Activated CD4-positive, alpha-beta memory T cell treated with anti-CD3 and anti-CD28 coated beads for 36 hours (primary cell): Measurements from ENCODE around the gene HPRT1. TPM values are rescaled to one million over a fixed set of nuclear protein-coding genes. Genes with fewer than 3 reads are reported as not detected.

Experiments used
- CTCF ChIA-PET: fragments of 350-600 bp; sonication (Branson Sonifier 250); formaldehyde crosslinking; loops from one replicate; lab custom pipeline; 2021; ENCODE audit warnings: antibody characterized with exemption, inconsistent platforms; lab: Charles Lee
- POLR2A ChIA-PET: fragments of 350-600 bp; sonication (Branson Sonifier 250); formaldehyde crosslinking; loops from one replicate; lab custom pipeline; 2021; ENCODE audit warnings: antibody characterized with exemption; lab: Charles Lee
- DNase-seq: peaks from one replicate; pipeline ENCODE4 v3.0.0-alpha.2; 2020
- H3K27ac Mint-ChIP-seq: one replicate; pipeline ENCODE4 v1.8.0; 2021; ENCODE audit warnings: mixed read lengths
- H3K27me3 Mint-ChIP-seq: one replicate; pipeline ENCODE4 v1.8.0; 2021; ENCODE audit warnings: mixed read lengths
- H3K36me3 Mint-ChIP-seq: one replicate; pipeline ENCODE4 v1.8.0; 2021; ENCODE audit warnings: mixed read lengths
- H3K4me1 Mint-ChIP-seq: one replicate; pipeline ENCODE4 v1.8.0; 2021; ENCODE audit warnings: low read depth, mixed read lengths
- H3K4me3 Mint-ChIP-seq: one replicate; pipeline ENCODE4 v1.8.0; 2021; ENCODE audit warnings: mild to moderate bottlenecking, mixed read lengths
- H3K9me3 Mint-ChIP-seq: one replicate; pipeline ENCODE4 v1.8.0; 2021; ENCODE audit warnings: mixed read lengths
- intact Hi-C: fragments of 100-400 bp; cut with micrococcal nuclease; formaldehyde crosslinking; loops from one replicate; pipeline ENCODE4 v1.15.1; 2023
- total RNA-seq, 2 experiments: library from RNA; stranded (reverse); gene quantifications; one replicate each; pipeline ENCODE4 v1.2.3, GENCODE V29; 2021

Gene HPRT1, protein sequence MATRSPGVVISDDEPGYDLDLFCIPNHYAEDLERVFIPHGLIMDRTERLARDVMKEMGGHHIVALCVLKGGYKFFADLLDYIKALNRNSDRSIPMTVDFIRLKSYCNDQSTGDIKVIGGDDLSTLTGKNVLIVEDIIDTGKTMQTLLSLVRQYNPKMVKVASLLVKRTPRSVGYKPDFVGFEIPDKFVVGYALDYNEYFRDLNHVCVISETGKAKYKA
- 100 to 1,000 TPM; 104 to 109 TPM for total RNA-seq

DNA sequence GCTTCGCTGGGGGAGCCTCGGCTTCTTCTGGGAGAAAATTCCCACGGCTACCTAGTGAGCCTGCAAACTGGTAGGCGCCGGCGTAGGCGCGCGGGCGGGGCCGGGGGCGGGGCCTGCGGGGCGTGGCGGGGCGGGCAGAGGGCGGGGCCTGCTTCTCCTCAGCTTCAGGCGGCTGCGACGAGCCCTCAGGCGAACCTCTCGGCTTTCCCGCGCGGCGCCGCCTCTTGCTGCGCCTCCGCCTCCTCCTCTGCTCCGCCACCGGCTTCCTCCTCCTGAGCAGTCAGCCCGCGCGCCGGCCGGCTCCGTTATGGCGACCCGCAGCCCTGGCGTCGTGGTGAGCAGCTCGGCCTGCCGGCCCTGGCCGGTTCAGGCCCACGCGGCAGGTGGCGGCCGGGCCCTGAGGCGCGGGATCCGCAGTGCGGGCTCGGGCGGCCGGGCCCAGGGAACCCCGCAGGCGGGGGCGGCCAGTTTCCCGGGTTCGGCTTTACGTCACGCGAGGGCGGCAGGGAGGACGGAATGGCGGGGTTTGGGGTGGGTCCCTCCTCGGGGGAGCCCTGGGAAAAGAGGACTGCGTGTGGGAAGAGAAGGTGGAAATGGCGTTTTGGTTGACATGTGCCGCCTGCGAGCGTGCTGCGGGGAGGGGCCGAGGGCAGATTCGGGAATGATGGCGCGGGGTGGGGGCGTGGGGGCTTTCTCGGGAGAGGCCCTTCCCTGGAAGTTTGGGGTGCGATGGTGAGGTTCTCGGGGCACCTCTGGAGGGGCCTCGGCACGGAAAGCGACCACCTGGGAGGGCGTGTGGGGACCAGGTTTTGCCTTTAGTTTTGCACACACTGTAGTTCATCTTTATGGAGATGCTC, at the start of gene HPRT1:
Gene HPRT1, plus strand, starts transcription at position 161 of the 857 bp plus-strand sequence. Its CDS starts 147 bp downstream, at position 308.
- peak within 1 kb of the TSS; percentile 76 for H3K27ac Mint-ChIP-seq
- H3K4me1 Mint-ChIP-seq: no peaks in the 10 kb centered on the region
- H3K27me3 Mint-ChIP-seq: no peaks in the 10 kb centered on the region
- POLR2A ChIA-PET: interaction anchor here (0.6 to 0.8 kb wide), 2 partner anchors 13 to 111 kb away, joined by 3 read pairs; no protein-coding TSS in a partner anchor
- intact Hi-C loops: loop anchor here (2.0 kb wide), 1 partner anchor 85 kb away; no protein-coding TSS in a partner anchor
- peak within 1 kb of the TSS; percentile 82 for H3K4me3 Mint-ChIP-seq
- no peaks in the 10 kb centered on the region for H3K9me3 Mint-ChIP-seq
- peaks cover 1% of the 10 kb centered on the region for H3K36me3 Mint-ChIP-seq
- CTCF ChIA-PET: no interaction called here
- DNase-seq: peak; percentile 83

DNA sequence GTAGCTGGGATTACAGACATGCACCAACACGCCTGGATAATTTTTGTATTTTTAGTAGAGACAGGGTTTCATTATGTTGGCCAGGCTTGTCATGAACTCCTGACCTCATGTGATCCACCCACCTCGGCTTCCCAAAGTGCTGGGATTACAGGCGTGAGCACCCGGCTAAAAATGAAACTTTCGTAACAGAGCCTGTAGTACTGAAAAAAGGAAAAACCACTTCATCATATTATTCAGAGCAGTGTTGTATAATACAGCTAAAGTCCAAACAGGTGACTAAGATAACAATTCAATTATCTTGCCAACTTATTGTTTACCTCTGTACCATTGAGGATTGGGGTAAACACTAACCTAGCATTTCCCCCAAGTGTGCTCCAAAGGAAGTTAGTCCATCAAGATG, 43.9 kb upstream of the HPRT1 start:
- peaks cover 7% of the 10 kb centered on the region for H3K36me3 Mint-ChIP-seq
- ChIA-PET CTCF (no interaction called here), POLR2A (no interaction called here)
- no peaks in the 10 kb centered on the region for H3K27me3 Mint-ChIP-seq
- H3K4me1 Mint-ChIP-seq: no peaks in the 10 kb centered on the region
- H3K27ac Mint-ChIP-seq: no peak overlapping the region
- H3K4me3 Mint-ChIP-seq: no peak overlapping the region
- DNase-seq: no peak
- intact Hi-C loops: no loop called here
- H3K9me3 Mint-ChIP-seq: no peaks in the 10 kb centered on the region

DNA sequence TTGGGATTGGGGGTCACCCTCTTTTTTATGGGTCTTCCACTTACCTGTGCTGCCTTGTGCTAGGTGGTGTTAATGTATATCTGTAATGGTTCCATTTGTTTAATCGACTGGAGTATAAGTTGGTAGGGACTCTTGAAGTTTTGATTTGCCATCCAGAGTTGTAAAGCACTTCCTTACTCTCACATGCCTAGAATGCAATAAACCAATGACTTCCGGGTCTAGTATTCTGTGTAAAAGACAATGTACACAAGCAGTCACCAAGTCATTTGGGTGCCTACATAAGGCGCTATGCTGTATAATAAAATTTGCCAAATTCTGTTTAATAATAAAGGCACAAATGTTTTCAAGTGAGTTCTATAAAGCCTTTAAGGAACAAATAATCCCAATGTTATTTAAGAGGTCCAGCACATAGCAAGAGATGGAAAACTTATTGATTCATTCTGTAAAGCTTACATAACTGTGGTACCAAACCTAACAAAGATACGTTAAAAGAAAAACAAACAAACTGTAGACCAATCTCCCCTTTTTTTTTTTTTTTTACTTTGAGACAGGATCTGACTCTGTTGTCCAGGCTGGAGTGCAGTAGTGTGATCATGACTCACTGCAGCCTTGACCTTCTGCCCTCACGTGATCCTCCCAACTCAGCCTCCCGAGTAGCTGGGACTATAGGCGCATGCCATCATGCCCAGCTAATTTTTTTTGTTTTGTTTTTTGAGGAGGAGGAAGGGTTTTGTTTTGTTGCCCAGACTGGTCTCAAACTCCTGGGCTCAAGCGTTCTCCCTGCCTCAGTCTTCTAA, 41.5 kb upstream of the HPRT1 start:
- DNase-seq: no peak
- Mint-ChIP-seq H3K4me3 (no peak overlapping the region), H3K27me3 (no peaks in the 10 kb centered on the region), H3K36me3 (peaks cover 7% of the 10 kb centered on the region), H3K27ac (no peak overlapping the region), H3K4me1 (no peaks in the 10 kb centered on the region), H3K9me3 (no peaks in the 10 kb centered on the region)
- ChIA-PET CTCF (no interaction called here), POLR2A (no interaction called here)
- intact Hi-C loops: no loop called here

DNA sequence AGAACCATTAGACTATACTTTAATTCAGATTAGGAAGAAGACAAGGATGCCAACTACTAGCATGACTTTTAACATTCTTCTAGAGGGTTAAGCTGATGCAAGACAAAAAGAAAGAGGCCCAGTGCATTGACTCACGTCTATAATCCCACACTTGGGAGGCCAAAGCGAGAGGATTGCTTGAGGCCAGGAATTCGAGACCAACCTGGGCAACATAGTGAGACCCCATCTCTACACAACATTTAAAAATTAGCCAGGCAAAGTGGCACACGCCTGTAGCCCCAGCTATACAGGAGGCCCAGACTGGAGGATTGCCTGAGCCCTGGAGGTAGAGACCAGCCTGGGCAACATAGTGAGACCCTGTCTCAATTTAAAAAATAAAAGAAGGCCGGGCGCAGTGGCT, 40.2 kb upstream of the HPRT1 start:
- Mint-ChIP-seq H3K4me3 (no peak overlapping the region), H3K27ac (no peak overlapping the region), H3K9me3 (no peaks in the 10 kb centered on the region), H3K36me3 (peaks cover 7% of the 10 kb centered on the region), H3K27me3 (no peaks in the 10 kb centered on the region), H3K4me1 (no peaks in the 10 kb centered on the region)
- ChIA-PET CTCF (no interaction called here), POLR2A (no interaction called here)
- intact Hi-C loops: no loop called here
- no peak for DNase-seq

DNA sequence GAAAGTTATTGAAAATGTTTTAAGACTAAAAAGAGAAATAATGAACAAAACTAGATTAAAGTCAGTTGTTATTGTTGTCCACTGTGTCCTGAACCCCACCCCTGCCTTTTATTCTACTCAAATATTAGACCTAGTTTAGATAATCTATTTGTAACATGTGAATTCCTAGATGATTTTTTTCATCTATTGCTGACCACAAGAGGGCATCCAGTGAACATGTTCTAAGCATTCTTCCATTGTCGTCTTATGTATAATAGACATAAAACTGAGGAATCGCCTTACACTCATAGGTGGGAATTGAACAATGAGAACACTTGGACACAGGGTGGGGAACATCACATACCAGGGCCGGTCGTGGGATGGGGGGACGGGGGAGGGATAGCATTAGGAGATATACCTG, 36.4 kb upstream of the HPRT1 start:
- no peak overlapping the region for H3K27ac Mint-ChIP-seq
- POLR2A ChIA-PET: no interaction called here
- peaks cover 2% of the 10 kb centered on the region for H3K36me3 Mint-ChIP-seq
- CTCF ChIA-PET: no interaction called here
- no peaks in the 10 kb centered on the region for H3K27me3 Mint-ChIP-seq
- H3K9me3 Mint-ChIP-seq: no peaks in the 10 kb centered on the region
- no peaks in the 10 kb centered on the region for H3K4me1 Mint-ChIP-seq
- DNase-seq: no peak
- intact Hi-C loops: no loop called here
- no peak overlapping the region for H3K4me3 Mint-ChIP-seq

DNA sequence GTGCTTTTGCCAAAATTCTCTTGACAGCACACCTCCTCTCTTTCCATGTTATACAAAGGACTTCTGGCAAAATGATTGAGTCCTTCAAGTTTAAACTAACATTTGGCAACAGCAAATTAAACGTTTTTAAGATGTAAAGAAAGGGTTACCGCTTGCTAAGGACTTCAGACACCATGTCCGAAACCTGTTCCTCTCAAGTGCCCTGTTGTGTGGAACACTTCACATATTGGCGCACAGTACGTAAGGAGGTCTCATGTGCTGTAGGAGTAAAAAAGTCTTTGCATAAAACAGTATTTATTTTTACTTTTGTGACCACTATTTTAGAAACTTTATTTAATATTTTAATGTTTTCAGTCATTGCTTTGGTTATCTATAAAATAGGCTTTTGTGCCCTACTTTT, 33.7 kb upstream of the HPRT1 start:
- POLR2A ChIA-PET: no interaction called here
- Mint-ChIP-seq H3K4me1 (peaks cover 3% of the 10 kb centered on the region), H3K36me3 (peaks cover 11% of the 10 kb centered on the region), H3K27me3 (no peaks in the 10 kb centered on the region), H3K27ac (no peak overlapping the region), H3K9me3 (no peaks in the 10 kb centered on the region), H3K4me3 (no peak overlapping the region)
- intact Hi-C loops: no loop called here
- CTCF ChIA-PET: no interaction called here
- DNase-seq: no peak

DNA sequence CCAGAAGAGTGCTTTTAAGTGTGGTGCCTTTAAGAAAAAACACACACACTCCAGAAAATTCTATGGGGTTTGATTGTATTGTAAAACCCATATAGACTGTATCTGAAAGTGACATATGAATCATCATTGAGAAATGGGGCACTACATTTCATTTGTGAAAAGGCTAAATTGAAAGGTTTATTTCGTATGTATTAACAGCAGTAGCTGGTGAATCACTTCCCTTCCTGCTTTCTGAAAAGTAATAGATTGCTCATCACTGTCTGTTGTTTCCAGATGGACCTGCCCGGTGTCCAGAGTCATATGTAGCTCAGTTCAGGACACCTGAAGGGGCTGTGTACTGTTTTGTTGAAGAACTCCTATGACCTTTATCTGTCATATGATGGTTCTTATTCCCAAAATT, 28.1 kb upstream of the HPRT1 start:
- H3K27ac Mint-ChIP-seq: no peak overlapping the region
- H3K4me1 Mint-ChIP-seq: peaks cover 6% of the 10 kb centered on the region
- H3K9me3 Mint-ChIP-seq: no peaks in the 10 kb centered on the region
- H3K27me3 Mint-ChIP-seq: no peaks in the 10 kb centered on the region
- intact Hi-C loops: no loop called here
- peak; percentile 9 for DNase-seq
- H3K36me3 Mint-ChIP-seq: peaks cover 19% of the 10 kb centered on the region
- ChIA-PET CTCF (interaction anchor here (0.6 to 1.1 kb wide), 3 partner anchors 23 to 532 kb away, joined by 3 read pairs; no protein-coding TSS in a partner anchor), POLR2A (interaction anchor here (0.9 kb wide), 1 partner anchor 27 kb away, joined by 4 read pairs; no protein-coding TSS in a partner anchor)
- no peak overlapping the region for H3K4me3 Mint-ChIP-seq

DNA sequence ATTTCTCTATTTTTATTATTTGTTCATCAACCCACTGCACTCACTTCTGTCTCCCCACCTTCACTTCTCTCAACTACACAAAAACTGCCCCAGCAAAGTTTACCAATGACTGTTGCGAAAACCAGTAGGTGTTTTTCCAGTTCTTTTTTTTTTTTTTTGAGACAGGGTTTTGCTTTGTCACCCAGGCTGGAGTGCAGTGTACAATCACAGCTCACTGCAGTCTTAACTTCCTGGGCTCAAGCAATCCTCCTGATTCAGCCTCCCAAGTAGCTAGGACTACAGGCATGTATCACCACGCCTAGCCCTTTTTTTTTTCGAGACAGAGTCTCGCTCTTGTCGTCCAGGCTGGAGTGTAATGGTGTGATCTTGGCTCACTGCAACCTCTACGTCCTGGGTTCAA, 24.1 kb upstream of the HPRT1 start:
- intact Hi-C loops: no loop called here
- Mint-ChIP-seq H3K4me1 (peaks cover 3% of the 10 kb centered on the region), H3K27me3 (no peaks in the 10 kb centered on the region), H3K27ac (no peak overlapping the region), H3K36me3 (peaks cover 13% of the 10 kb centered on the region), H3K4me3 (no peak overlapping the region), H3K9me3 (no peaks in the 10 kb centered on the region)
- ChIA-PET POLR2A (no interaction called here), CTCF (no interaction called here)
- no peak for DNase-seq

DNA sequence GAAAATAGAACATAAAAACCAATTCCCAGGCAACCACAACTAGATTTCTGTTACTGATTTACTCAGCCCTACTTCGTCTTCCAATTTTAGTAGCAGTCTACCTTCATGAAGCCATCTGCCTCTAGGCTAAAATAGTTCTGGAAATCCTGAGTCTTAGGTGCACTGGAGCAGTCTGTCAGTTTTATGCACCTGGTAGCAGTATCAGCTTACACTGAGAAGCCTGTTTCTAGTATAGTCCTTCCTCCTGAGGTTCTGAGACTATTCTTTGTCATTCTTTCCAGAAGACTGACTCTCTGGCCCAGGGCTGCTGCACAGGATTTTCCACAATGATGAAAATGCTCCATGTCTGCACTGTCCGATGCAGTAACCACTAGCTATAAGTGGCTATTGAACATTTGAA, 16.9 kb upstream of the HPRT1 start:
- no peaks in the 10 kb centered on the region for H3K4me1 Mint-ChIP-seq
- H3K9me3 Mint-ChIP-seq: no peaks in the 10 kb centered on the region
- ChIA-PET POLR2A (no interaction called here), CTCF (no interaction called here)
- H3K27me3 Mint-ChIP-seq: no peaks in the 10 kb centered on the region
- peaks cover 2% of the 10 kb centered on the region for H3K36me3 Mint-ChIP-seq
- no peak for DNase-seq
- no peak overlapping the region for H3K4me3 Mint-ChIP-seq
- H3K27ac Mint-ChIP-seq: no peak overlapping the region
- intact Hi-C loops: no loop called here

DNA sequence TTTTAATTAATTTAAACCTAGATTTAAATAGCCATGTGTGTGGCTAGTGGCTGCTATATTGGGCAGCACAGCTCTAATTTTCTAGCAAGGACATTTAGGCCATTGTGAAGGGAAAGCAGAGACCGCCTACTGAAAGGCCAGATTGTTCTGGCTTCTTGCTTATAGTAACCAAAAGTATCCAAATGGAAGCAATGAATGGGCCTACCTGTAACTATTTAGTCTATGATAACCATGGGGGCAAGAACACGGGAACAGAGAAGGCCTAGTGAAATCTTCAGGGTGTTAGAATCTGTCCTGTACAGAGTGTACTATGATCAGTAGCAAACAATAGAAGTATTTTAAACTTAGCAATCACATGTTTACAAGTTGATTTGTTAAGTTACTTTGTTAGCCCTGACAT, 16.5 kb upstream of the HPRT1 start:
- peaks cover 2% of the 10 kb centered on the region for H3K36me3 Mint-ChIP-seq
- intact Hi-C loops: no loop called here
- no peaks in the 10 kb centered on the region for H3K4me1 Mint-ChIP-seq
- no peaks in the 10 kb centered on the region for H3K27me3 Mint-ChIP-seq
- POLR2A ChIA-PET: no interaction called here
- DNase-seq: no peak
- no peaks in the 10 kb centered on the region for H3K9me3 Mint-ChIP-seq
- no peak overlapping the region for H3K4me3 Mint-ChIP-seq
- CTCF ChIA-PET: no interaction called here
- no peak overlapping the region for H3K27ac Mint-ChIP-seq

DNA sequence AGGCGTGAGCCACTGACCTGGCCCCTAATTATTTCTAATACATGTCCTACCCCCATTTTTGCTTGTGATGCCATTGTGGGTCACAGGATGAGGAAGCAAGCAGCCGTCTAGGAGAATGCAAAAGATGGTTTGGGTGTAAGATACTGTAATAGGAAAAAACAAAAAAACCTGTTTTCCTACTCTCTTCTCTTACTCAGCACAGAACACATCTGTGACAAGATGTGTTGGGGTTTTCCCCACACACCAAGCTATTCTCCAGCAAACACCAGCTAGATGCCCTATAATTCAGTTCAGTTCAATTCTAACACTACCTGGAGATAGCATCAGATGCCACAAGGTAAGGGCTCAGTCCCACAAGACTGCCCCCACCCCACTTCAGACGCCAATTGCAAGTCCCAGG, 15.3 kb upstream of the HPRT1 start:
- POLR2A ChIA-PET: no interaction called here
- CTCF ChIA-PET: interaction anchor here (0.6 kb wide), 1 partner anchor 15 kb away, joined by 4 read pairs; no protein-coding TSS in a partner anchor
- peaks cover under 1% of the 10 kb centered on the region for H3K36me3 Mint-ChIP-seq
- H3K4me3 Mint-ChIP-seq: no peak overlapping the region
- intact Hi-C loops: no loop called here
- no peaks in the 10 kb centered on the region for H3K9me3 Mint-ChIP-seq
- no peak overlapping the region for H3K27ac Mint-ChIP-seq
- no peaks in the 10 kb centered on the region for H3K4me1 Mint-ChIP-seq
- DNase-seq: no peak
- no peaks in the 10 kb centered on the region for H3K27me3 Mint-ChIP-seq

DNA sequence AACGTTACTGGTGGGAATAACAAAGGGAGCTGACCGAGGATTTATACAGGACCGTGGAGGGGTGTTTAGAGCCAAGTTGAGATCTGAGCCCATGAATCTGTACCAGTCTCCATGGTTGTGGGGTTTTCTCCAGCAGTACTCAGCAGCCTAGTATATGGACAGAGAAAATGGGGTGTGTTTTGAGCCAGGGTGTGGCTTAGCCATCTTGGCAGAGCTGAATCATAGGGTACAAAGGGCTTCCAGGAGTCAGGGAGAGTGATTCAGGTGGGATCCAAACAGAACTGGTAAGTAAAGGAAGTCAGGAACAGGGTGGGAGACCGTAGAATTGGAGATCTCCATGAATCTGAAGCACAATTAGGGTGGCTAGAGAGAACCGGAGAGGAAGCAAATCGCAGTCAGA, 7.4 kb upstream of the HPRT1 start:
- intact Hi-C loops: no loop called here
- Mint-ChIP-seq H3K36me3 (no peaks in the 10 kb centered on the region), H3K4me3 (no peak overlapping the region), H3K4me1 (no peaks in the 10 kb centered on the region), H3K27ac (no peak overlapping the region), H3K27me3 (no peaks in the 10 kb centered on the region), H3K9me3 (no peaks in the 10 kb centered on the region)
- POLR2A ChIA-PET: no interaction called here
- DNase-seq: no peak
- CTCF ChIA-PET: no interaction called here
